Fibroblast of pulmonary artery (primary cell): ENCODE data around the gene TOP1.

ENCODE experiments used
- DNase-seq: peaks from one replicate; pipeline ENCODE4 v3.0.0-alpha.2; 2010; ENCODE audit warnings: low read depth
- H3K4me3 ChIP-seq: replicated peaks from 2 replicates; pipeline ENCODE4 v1.5.1; 2011; ENCODE audit warnings: low read depth, mild to moderate bottlenecking, control low read depth, low read length, moderate library complexity
- CTCF ChIP-seq: IDR thresholded peaks from 2 replicates; pipeline ENCODE4 v1.5.1; 2011; ENCODE audit warnings: mild to moderate bottlenecking, control low read depth, low read length, inconsistent platforms; ENCODE audit errors: missing control alignments

TOP1 gene

DNA sequence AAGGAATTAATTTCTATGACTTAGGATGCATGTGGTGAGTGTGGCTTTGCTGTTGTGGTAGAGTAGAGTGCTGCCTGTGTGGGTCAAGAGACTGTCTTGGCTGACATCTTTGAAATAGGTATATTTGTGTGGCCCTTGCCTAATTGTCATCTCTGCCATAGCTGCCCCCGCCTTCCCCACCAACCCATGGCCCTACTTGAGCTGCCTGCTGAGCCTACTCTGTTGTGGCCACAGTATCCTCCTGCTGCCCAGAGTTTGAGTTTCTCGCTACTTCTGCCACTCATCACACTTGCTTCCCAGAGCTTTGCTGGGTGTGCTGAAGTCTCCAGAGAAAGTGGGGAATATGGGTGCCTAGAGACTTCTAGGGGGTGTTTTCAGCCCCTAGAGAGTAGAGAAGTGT is 116.7 kb downstream of the TOP1 start:
- no peak for TF ChIP-seq CTCF
- no peak overlapping the region for H3K4me3 ChIP-seq
- no peak for DNase-seq

DNA sequence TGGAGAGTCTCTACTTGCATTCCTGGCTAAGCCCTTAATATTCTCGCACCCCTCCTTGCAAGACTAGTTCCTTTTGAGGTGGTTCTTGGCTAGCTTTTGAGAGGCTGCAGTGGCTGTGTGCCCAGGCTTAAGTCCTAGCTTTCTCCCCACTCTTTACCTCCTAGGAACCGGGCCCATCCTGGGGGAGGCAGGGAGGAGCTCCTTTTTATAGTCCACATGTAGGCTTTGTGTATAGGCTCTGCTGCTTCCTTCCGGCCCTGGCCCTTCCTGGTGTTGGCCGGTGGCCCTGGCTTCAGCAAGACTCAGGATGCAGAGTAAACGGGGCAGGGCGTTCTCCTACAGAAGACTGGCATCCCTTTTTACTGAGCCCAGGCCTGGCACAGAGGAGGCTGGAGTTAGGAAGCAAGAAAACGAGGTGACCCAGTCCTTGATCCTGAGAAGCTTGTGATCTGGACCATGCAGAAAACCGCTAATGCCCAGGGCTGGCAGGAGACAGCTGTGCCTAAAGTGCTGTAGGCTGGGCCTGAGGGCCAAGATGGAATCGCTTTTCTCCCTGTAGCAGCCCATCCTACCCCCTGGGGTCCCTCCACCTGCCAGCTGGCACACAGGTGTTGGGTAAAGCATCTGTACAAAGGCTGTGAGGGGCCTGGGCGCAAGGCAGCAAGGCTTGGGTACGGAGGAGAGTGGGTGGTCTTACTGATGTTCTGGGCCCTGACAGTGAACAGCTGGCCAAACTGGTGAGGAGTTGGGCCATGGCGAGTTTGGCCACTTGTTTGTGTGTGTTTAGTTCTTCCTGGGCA is 117.4 kb downstream of the TOP1 start:
- no peak overlapping the region for H3K4me3 ChIP-seq
- TF ChIP-seq CTCF, result no peak
- peak; percentile 46 for DNase-seq

DNA sequence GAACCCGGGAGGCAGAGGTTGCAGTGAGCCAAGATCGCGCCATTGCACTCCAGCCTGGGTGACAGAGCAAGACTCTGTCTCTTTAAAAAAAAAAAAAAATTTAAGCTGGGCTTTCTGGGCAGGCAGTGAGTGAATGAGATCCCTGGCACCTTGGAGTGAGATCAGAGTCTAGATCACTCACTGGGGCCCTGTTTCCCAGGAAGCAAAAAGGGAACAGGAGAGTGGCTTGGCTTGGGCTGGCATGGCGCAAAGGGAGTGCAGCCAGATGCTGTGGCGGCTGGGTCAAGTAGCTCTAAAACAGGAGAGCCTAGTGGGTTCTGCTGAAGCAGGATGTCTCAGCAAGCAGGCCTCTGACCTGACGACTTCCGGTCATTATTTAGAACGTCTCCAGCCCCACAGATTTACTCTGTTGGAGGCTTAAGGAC is 119.2 kb downstream of the TOP1 start:
- no peak for DNase-seq
- H3K4me3 ChIP-seq, result no peak overlapping the region
- no peak for TF ChIP-seq CTCF

GRCh38 chr20:41148942-41149341 is 120.3 kb downstream of the TOP1 start:
- no peak for TF ChIP-seq CTCF
- no peak overlapping the region for H3K4me3 ChIP-seq
- no peak for DNase-seq

GRCh38 chr20:41150664-41151063 is 122.0 kb downstream of the TOP1 start:
- TF ChIP-seq CTCF, result no peak
- no peak overlapping the region for H3K4me3 ChIP-seq
- no peak for DNase-seq

DNA sequence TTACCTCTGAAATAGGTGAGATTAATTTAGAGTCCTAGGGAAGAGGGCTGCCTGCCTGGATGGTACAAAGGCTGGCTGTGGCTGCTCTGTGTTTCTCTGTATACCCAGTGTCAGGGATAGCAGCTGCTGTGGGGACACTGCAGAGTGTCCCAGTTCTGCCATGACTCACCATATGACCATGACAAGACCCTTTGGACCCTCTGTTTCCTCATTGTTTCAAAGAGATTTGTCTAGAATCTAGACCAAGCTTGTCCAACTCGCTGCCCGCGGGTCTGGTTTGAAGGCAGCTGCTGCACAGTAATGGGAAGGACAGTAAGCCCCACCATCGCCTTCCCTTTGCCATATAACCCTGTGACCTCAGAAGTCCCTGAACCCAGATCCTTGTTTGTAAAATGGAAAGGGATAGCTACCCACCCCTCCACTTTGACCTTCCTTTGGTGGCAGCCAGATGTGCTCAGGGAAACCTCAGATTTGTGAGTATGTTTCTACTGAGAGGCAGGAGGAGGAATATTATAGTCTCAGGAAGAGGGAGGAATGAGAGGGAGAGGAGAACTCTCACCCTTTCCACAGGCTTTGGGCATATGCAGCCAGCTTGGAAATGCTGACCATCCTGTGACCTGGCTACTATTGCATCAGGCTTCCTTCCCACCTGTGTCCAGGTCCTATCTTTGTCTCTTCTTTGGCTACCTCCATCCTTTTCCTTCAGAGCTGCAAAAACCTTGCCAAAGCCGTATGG is 122.7 kb downstream of the TOP1 start:
- no peak for TF ChIP-seq CTCF
- DNase-seq, result no peak
- no peak overlapping the region for H3K4me3 ChIP-seq
